Memory B cell (primary cell): Measurements from ENCODE around the gene CD19.

Source experiments
- ATAC-seq: fragments of 150-1000 bp; cut with Tn5 transposase; 2 replicates; pipeline ENCODE4 v1.10.0; 2021; ENCODE audit warnings: low read depth, mild to moderate bottlenecking, moderate library complexity
- DNase-seq, 2 donors: peaks; one replicate each; pipeline ENCODE4 v3.0.0; 2022; ENCODE audit warnings: low spot score in 2 of 2
- H3K27ac Mint-ChIP-seq: one replicate; pipeline ENCODE4 v1.8.0; 2022; ENCODE audit warnings: mild to moderate bottlenecking, moderate library complexity, mixed read lengths
- H3K27me3 Mint-ChIP-seq: one replicate; pipeline ENCODE4 v1.8.0; 2022; ENCODE audit warnings: mixed read lengths
- H3K36me3 Mint-ChIP-seq: one replicate; pipeline ENCODE4 v1.8.0; 2022; ENCODE audit warnings: mild to moderate bottlenecking, mixed read lengths
- H3K4me1 Mint-ChIP-seq: one replicate; pipeline ENCODE4 v1.8.0; 2022; ENCODE audit warnings: mixed read lengths
- H3K4me3 Mint-ChIP-seq: one replicate; pipeline ENCODE4 v1.8.0; 2022; ENCODE audit warnings: mild to moderate bottlenecking, moderate library complexity, mixed read lengths
- H3K9me3 Mint-ChIP-seq: one replicate; pipeline ENCODE4 v1.8.0; 2022; ENCODE audit warnings: mixed read lengths

Gene CD19

GRCh38 chr16:28900601-28901000, 31.2 kb upstream of the CD19 start:
- Mint-ChIP-seq H3K27ac (no peak overlapping the region), H3K4me3 (no peak overlapping the region), H3K27me3 (no peaks in the 10 kb centered on the region), H3K9me3 (no peaks in the 10 kb centered on the region), H3K36me3 (peaks cover 8% of the 10 kb centered on the region), H3K4me1 (peaks cover 22% of the 10 kb centered on the region)
- DNase-seq (no peak), ATAC-seq (no peak)

DNA sequence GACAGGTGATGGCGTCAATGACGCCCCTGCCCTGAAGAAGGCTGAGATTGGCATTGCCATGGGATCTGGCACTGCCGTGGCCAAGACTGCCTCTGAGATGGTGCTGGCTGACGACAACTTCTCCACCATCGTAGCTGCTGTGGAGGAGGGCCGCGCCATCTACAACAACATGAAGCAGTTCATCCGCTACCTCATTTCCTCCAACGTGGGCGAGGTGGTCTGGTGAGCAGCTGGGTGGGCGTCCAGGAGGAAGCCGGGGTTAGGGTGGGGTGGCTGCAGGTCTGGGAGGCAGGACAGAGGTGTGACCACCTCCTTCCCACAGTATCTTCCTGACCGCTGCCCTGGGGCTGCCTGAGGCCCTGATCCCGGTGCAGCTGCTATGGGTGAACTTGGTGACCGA, 29.9 kb upstream of the CD19 start:
- no peaks in the 10 kb centered on the region for H3K27me3 Mint-ChIP-seq
- H3K36me3 Mint-ChIP-seq: peaks cover 8% of the 10 kb centered on the region
- H3K27ac Mint-ChIP-seq: no peak overlapping the region

GRCh38 chr16:28902909-28903308, 28.9 kb upstream of the CD19 start:
- no peak for DNase-seq
- H3K36me3 Mint-ChIP-seq: peaks cover 8% of the 10 kb centered on the region
- peak overlapping the region; percentile 24 for H3K27ac Mint-ChIP-seq
- H3K9me3 Mint-ChIP-seq: no peaks in the 10 kb centered on the region
- peak overlapping the region; percentile 17 for H3K4me3 Mint-ChIP-seq
- H3K27me3 Mint-ChIP-seq: no peaks in the 10 kb centered on the region
- peak; percentile 53 for ATAC-seq
- peaks cover 20% of the 10 kb centered on the region for H3K4me1 Mint-ChIP-seq

More for the DNA sequence above, 29.9 kb upstream of the CD19 start:
- Mint-ChIP-seq H3K4me1 (peaks cover 20% of the 10 kb centered on the region), H3K4me3 (no peak overlapping the region), H3K9me3 (no peaks in the 10 kb centered on the region)
- no peak for DNase-seq
- ATAC-seq: no peak

GRCh38 chr16:28903344-28904042, 28.3 kb upstream of the CD19 start:
- H3K36me3 Mint-ChIP-seq: peaks cover 5% of the 10 kb centered on the region
- no peaks in the 10 kb centered on the region for H3K9me3 Mint-ChIP-seq
- no peaks in the 10 kb centered on the region for H3K27me3 Mint-ChIP-seq
- peaks cover 20% of the 10 kb centered on the region for H3K4me1 Mint-ChIP-seq
- DNase-seq: no peak
- H3K4me3 Mint-ChIP-seq: no peak overlapping the region
- no peak for ATAC-seq
- H3K27ac Mint-ChIP-seq: no peak overlapping the region

DNA sequence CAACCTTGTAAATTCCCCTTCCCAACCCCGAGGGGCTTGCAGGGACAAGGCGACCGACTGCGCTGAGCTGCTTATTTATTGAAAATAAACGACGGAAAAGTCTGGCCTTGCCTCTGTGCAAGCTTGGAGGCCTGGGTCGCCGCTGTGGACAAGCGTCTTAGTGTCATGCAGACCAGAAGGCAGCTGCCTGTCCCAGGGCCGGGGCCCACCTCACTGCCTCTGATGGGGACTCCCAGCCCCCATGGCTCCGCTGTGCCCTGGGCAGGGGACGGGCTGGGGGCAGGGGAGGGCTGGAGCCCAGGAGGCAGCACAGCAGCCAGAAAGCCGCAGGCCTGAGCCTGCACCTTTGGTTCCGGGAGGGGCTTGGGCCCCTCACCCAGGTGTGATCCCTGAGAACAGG, 27.4 kb upstream of the CD19 start:
- no peaks in the 10 kb centered on the region for H3K9me3 Mint-ChIP-seq
- no peak for ATAC-seq
- no peaks in the 10 kb centered on the region for H3K27me3 Mint-ChIP-seq
- H3K27ac Mint-ChIP-seq: no peak overlapping the region
- peaks cover 20% of the 10 kb centered on the region for H3K4me1 Mint-ChIP-seq
- no peak overlapping the region for H3K4me3 Mint-ChIP-seq
- no peak for DNase-seq
- H3K36me3 Mint-ChIP-seq: peaks cover 5% of the 10 kb centered on the region

- peaks cover 20% of the 10 kb centered on the region for H3K4me1 Mint-ChIP-seq
- ATAC-seq (no peak), DNase-seq (no peak)
- H3K4me3 Mint-ChIP-seq: no peak overlapping the region
- no peaks in the 10 kb centered on the region for H3K9me3 Mint-ChIP-seq
- no peak overlapping the region for H3K27ac Mint-ChIP-seq
- H3K27me3 Mint-ChIP-seq: no peaks in the 10 kb centered on the region
- peaks cover 5% of the 10 kb centered on the region for H3K36me3 Mint-ChIP-seq
Measured at GRCh38 chr16:28904828-28905227, 26.9 kb upstream of the CD19 start.

- Mint-ChIP-seq H3K27ac (no peak overlapping the region), H3K36me3 (peaks cover 5% of the 10 kb centered on the region), H3K4me1 (peaks cover 20% of the 10 kb centered on the region), H3K9me3 (no peaks in the 10 kb centered on the region), H3K27me3 (no peaks in the 10 kb centered on the region), H3K4me3 (no peak overlapping the region)
- DNase-seq (no peak), ATAC-seq (no peak)
Measured at GRCh38 chr16:28905229-28905754, 26.5 kb upstream of the CD19 start.

DNA sequence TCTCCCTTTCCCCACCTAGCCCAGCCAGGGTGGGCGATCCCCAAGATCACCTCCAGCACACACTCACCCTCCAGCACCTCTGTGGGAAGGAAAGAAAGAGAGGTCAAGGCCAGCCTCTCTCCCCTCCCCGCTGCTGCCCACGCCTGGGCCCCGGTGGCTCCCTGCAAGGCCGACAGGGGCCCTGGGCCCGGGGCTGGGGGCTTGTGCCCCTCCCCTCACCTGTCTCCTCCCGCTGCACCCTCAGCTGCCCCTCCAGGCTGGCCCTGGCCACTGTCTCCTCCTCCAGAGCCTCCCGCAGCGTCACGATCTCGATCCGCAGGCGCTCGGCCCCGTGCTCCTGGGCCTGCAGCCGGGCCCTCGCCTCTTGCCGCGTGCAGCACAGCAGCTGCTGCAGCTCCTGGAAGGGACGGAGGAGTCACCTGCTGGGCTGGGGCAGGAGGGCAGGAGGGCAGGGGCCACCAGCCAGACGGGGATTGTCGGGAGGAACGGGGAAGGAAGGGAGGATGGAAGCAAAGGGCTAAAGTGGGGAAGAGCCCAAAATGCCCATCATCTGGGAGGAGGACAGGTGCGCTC, 25.9 kb upstream of the CD19 start:
- Mint-ChIP-seq H3K9me3 (no peaks in the 10 kb centered on the region), H3K4me1 (peaks cover 23% of the 10 kb centered on the region), H3K4me3 (no peak overlapping the region), H3K36me3 (peaks cover 4% of the 10 kb centered on the region), H3K27me3 (no peaks in the 10 kb centered on the region), H3K27ac (no peak overlapping the region)
- no peak for ATAC-seq
- DNase-seq: no peak

GRCh38 chr16:28910086-28911031, 21.4 kb upstream of the CD19 start:
- peak; percentile 88 for ATAC-seq
- no peaks in the 10 kb centered on the region for H3K27me3 Mint-ChIP-seq
- peaks cover 5% of the 10 kb centered on the region for H3K4me1 Mint-ChIP-seq
- H3K36me3 Mint-ChIP-seq: peaks cover 15% of the 10 kb centered on the region
- H3K27ac Mint-ChIP-seq: peak overlapping the region; percentile 51
- no peaks in the 10 kb centered on the region for H3K9me3 Mint-ChIP-seq
- no peak for DNase-seq
- H3K4me3 Mint-ChIP-seq: peak overlapping the region; percentile 28

DNA sequence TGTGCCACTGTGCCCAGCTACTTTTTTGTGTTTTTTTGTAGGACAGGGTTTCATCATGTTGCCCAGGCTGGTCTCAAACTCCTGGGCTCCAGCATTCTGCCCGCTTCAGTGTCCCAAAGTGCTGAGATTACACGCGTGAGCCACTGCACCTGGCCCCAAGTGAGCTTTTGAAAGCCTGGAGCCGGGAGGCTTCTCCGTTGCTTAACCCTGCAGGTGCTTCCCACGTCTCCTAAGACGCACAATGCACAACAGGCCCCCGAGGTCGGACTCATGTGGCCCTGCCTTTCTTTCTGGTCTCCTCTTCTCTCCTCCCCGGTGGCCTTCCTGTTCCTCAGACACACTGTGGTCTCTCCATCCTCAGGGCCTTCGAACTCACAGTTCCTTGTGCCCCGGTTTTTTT, 19.2 kb upstream of the CD19 start:
- peaks cover 10% of the 10 kb centered on the region for H3K4me1 Mint-ChIP-seq
- ATAC-seq: no peak
- H3K9me3 Mint-ChIP-seq: no peaks in the 10 kb centered on the region
- no peak overlapping the region for H3K4me3 Mint-ChIP-seq
- DNase-seq: no peak
- peaks cover 24% of the 10 kb centered on the region for H3K36me3 Mint-ChIP-seq
- H3K27ac Mint-ChIP-seq: no peak overlapping the region
- H3K27me3 Mint-ChIP-seq: no peaks in the 10 kb centered on the region

DNA sequence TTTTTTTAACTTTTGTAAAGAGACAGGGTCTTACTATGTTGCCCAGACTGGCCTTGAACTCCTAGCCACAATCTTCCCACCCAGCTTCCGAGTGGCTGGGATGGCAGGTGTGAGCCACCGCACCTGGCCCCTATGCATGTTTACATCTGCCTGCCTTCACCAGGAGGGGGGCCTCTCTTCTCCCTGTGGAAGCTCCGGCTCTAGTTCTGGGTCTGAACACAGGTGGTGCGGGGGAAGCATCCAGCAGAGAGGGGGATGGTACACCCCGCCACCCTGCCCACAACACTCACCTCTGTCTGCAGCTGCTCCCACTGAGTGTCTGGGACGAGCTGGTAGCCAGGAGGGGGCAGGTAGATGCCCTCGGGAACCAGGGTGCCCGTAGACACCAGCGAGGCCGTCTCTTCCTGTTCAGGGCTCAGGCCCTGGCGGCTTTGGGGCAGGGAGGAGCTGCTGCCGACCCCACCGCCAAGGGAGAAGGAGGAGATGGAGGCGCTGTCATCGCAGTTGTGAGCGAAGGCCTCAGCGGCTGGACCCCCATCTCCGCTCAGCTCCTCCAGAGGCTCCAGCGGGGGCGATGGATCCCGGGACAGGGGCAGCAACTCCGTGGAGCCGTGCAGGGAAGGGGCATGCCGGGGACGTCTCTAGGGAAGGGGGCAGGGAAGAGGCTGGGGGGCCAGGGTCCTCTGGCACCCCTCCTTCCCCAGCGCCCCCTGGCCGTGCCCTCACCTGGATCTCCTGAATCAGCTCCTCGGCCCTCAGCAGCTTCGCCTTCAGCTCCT, 17.6 kb upstream of the CD19 start:
- ATAC-seq (no peak), DNase-seq (no peak)
- Mint-ChIP-seq H3K9me3 (no peaks in the 10 kb centered on the region), H3K4me1 (peaks cover 10% of the 10 kb centered on the region), H3K4me3 (no peak overlapping the region), H3K27ac (no peak overlapping the region), H3K27me3 (no peaks in the 10 kb centered on the region), H3K36me3 (peaks cover 25% of the 10 kb centered on the region)

DNA sequence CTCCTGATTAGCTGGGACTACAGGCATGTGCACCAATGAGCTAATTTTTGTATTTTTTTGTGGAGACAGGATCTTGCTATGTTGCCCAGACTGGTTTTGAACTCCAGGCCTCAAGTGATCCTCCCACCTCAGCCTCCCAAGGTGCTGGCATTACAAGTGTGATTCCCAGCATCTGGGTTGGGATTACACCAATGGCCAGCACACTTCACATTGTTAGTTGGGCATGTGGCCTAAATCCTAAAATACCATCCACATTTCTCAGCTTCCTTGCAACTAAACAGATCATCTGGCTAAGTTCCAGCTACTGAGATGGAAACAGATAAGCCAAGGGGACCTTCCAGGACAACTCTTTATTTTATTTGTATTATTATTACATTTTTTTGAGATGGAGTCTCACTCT, 16.6 kb upstream of the CD19 start:
- Mint-ChIP-seq H3K27me3 (no peaks in the 10 kb centered on the region), H3K4me3 (no peak overlapping the region), H3K4me1 (peaks cover 10% of the 10 kb centered on the region), H3K9me3 (no peaks in the 10 kb centered on the region), H3K27ac (peak overlapping the region; percentile 50), H3K36me3 (peaks cover 31% of the 10 kb centered on the region)
- ATAC-seq: no peak
- DNase-seq: no peak

- no peak for ATAC-seq
- H3K27me3 Mint-ChIP-seq: no peaks in the 10 kb centered on the region
Measured at GRCh38 chr16:28917095-28917494, 14.7 kb upstream of the CD19 start.

More at GRCh38 chr16:28917095-28917494, 14.7 kb upstream of the CD19 start:
- DNase-seq: no peak
- no peaks in the 10 kb centered on the region for H3K9me3 Mint-ChIP-seq
- H3K4me3 Mint-ChIP-seq: no peak overlapping the region
- peak overlapping the region; percentile 39 for H3K27ac Mint-ChIP-seq
- H3K4me1 Mint-ChIP-seq: peaks cover 11% of the 10 kb centered on the region
- peaks cover 35% of the 10 kb centered on the region for H3K36me3 Mint-ChIP-seq
